NCI-H128 (cell line): ENCODE results near the gene UBASH3A.

Experiments
- DNase-seq: peaks from one replicate; lab custom pipeline; 2025; ENCODE audit not compliant: unreplicated experiment; lab: John Stamatoyannopoulos, UW

Gene UBASH3A

GRCh38 chr21:42447182-42447581 is 43.5 kb downstream of the UBASH3A start:
- DNase-seq = no peak

GRCh38 chr21:42447732-42448131 is 44.0 kb downstream of the UBASH3A start:
- no peak for DNase-seq

- no peak for DNase-seq
These were observed 45.0 kb downstream of the UBASH3A start for GRCh38 chr21:42448686-42449085.

GRCh38 chr21:42451941-42452340 is 48.2 kb downstream of the UBASH3A start:
- no peak for DNase-seq

GRCh38 chr21:42452401-42453223 is 48.9 kb downstream of the UBASH3A start:
- no peak for DNase-seq

GRCh38 chr21:42453224-42453985 is 49.7 kb downstream of the UBASH3A start:
- DNase-seq = no peak

- no peak for DNase-seq
These were observed 50.4 kb downstream of the UBASH3A start for GRCh38 chr21:42453986-42454570.

- no peak for DNase-seq
These were observed 51.1 kb downstream of the UBASH3A start for GRCh38 chr21:42454786-42455185.

GRCh38 chr21:42455196-42455595 is 51.5 kb downstream of the UBASH3A start:
- DNase-seq = no peak

GRCh38 chr21:42455754-42456440 is 52.2 kb downstream of the UBASH3A start:
- DNase-seq = no peak

GRCh38 chr21:42456457-42456856 is 52.8 kb downstream of the UBASH3A start:
- DNase-seq = no peak

- DNase-seq = no peak
These were observed 55.4 kb downstream of the UBASH3A start for GRCh38 chr21:42459082-42459460.

GRCh38 chr21:42459546-42460215 is 56.0 kb downstream of the UBASH3A start:
- DNase-seq = no peak

GRCh38 chr21:42460391-42461184 is 56.9 kb downstream of the UBASH3A start:
- DNase-seq = peak; percentile 55

GRCh38 chr21:42461185-42461520 is 57.5 kb downstream of the UBASH3A start:
- DNase-seq = no peak

GRCh38 chr21:42461881-42462877 is 58.5 kb downstream of the UBASH3A start:
- peak; percentile 8 for DNase-seq

- peak; percentile 25 for DNase-seq
These were observed 60.3 kb downstream of the UBASH3A start for GRCh38 chr21:42463861-42464515.

- no peak for DNase-seq
These were observed 61.5 kb downstream of the UBASH3A start for GRCh38 chr21:42465008-42465802.
